GM18517 (cell line): ENCODE results near the gene ZNF185.

ENCODE experiments used
- ATAC-seq: cut with Tn5 transposase; IDR thresholded peaks from one replicate; pipeline ENCODE4 v1.9.1; 2021; ENCODE audit warnings: mild to moderate bottlenecking, moderate library complexity; ENCODE audit not compliant: unreplicated experiment

The ZNF185 gene

DNA sequence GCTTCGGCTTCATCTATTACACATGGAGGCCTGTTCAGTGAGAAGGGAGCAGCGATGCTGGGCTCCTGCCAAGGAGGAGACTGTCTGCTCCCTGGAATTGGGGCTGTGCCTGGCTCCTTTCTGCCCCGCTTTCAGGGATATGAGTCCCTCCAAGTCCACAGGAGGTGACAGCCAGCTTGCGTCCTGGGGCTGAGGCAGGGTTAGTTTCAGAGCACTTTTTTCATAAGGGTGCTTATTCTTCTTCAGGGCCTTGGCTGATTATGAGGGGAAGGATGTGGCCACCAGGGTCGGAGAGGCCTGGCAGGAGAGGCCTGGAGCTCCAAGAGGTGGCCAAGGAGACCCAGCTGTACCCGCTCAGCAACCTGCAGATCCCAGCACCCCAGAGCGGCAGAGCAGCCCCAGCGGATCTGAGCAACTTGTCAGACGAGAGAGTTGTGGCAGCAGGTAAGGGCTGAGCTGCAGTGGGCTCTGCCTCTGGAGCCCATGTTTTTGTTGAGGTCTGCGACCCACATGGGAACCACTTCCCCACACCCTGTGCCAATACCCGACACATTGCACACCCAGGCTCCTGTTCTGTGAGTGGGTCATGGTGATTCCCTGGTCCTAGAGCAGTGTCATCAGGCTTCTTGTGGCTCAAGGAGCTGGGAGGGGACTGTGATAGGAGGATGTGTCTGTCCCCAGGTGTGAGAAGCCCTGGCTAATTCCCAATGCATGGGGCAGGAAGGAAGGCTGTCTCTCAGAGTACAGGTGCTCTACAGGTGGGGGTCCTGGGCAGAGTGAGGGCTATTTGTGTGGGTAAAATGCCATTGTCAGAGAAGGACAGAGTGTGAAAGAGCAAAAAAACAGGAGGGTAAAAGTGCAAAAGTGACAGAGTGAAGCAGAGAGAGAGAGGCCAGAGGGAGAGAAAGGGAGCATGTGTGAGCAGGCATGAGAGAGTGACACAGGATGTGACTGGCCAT, 47.4 kb downstream of the ZNF185 start:
- no peak for ATAC-seq

DNA sequence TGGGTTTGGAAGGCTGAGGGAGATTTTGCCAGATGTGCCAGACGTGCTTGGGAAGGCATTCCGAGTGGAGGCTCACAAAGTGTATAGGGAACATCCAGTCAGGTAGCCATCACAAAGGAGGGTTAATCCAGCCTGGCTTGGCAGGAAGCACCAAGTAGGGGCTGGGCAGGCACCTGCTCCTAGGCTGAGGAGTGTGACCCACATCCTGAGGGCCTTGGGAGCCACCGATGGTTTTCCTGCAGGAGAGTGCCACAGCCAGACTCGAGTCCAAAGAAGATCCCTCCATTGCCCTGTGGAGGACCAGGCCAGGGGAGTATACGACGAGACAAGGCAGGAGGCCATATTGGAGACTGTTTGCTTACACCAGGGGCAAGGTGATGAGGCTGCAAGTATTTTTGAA, 48.8 kb downstream of the ZNF185 start:
- no peak for ATAC-seq
